ENCODE results near the gene LHPP.
"Not testable (repeated sequence)": the region's sequence is repeated elsewhere in the genome, so short reads cannot be mapped to it uniquely, and the experiment has no call there.

LHPP gene

GRCh38 chr10:124535731-124536495, 74.3 kb downstream of the LHPP start:
- no peak for DNase-seq (ENCODE audit: low read depth in 2 of 2)

GRCh38 chr10:124536496-124537050, 75.0 kb downstream of the LHPP start:
- DNase-seq (ENCODE audit: low read depth in 2 of 2): no peak

- no peak for DNase-seq (ENCODE audit: low read depth in 2 of 2)
These were observed 75.6 kb downstream of the LHPP start for GRCh38 chr10:124537166-124537725.

GRCh38 chr10:124537891-124538290, 76.3 kb downstream of the LHPP start:
- DNase-seq (ENCODE audit: low read depth in 2 of 2): no peak

GRCh38 chr10:124538706-124539105, 77.1 kb downstream of the LHPP start:
- no peak for DNase-seq (ENCODE audit: low read depth in 2 of 2)

GRCh38 chr10:124539935-124540641, 78.5 kb downstream of the LHPP start:
- peak; percentile 41 to 52 for DNase-seq (ENCODE audit: low read depth in 2 of 2)

- DNase-seq (ENCODE audit: low read depth in 2 of 2): no peak
These were observed 79.7 kb downstream of the LHPP start for GRCh38 chr10:124541076-124541903.

- no peak for DNase-seq (ENCODE audit: low read depth in 2 of 2)
These were observed 80.7 kb downstream of the LHPP start for GRCh38 chr10:124542336-124542735.

- DNase-seq (ENCODE audit: low read depth in 2 of 2): no peak
These were observed 81.5 kb downstream of the LHPP start for GRCh38 chr10:124543146-124543545.

GRCh38 chr10:124543971-124544370, 82.3 kb downstream of the LHPP start:
- DNase-seq (ENCODE audit: low read depth in 2 of 2): no peak

- DNase-seq (ENCODE audit: low read depth in 2 of 2): no peak
These were observed 83.1 kb downstream of the LHPP start for GRCh38 chr10:124544711-124545110.

- no peak for DNase-seq (ENCODE audit: low read depth in 2 of 2)
These were observed 83.9 kb downstream of the LHPP start for GRCh38 chr10:124545351-124546054.

- no peak for DNase-seq (ENCODE audit: low read depth in 2 of 2)
These were observed 84.4 kb downstream of the LHPP start for GRCh38 chr10:124546055-124546369.

GRCh38 chr10:124546957-124547646, 85.5 kb downstream of the LHPP start:
- DNase-seq (ENCODE audit: low read depth in 2 of 2): no peak

- DNase-seq (ENCODE audit: low read depth in 2 of 2): no peak
These were observed 86.1 kb downstream of the LHPP start for GRCh38 chr10:124547647-124548168.

- not testable (repeated sequence) for DNase-seq (ENCODE audit: low read depth in 2 of 2)
These were observed 87.5 kb downstream of the LHPP start for GRCh38 chr10:124549171-124549570.

- DNase-seq (ENCODE audit: low read depth in 2 of 2): no peak
These were observed 88.8 kb downstream of the LHPP start for GRCh38 chr10:124550293-124551034.

GRCh38 chr10:124551097-124551496, 89.5 kb downstream of the LHPP start:
- DNase-seq (ENCODE audit: low read depth in 2 of 2): no peak

- DNase-seq (ENCODE audit: low read depth in 2 of 2): no peak
These were observed 90.1 kb downstream of the LHPP start for GRCh38 chr10:124551755-124552154.
